Measurements from ENCODE around the gene OTUB1.

Gene OTUB1

DNA sequence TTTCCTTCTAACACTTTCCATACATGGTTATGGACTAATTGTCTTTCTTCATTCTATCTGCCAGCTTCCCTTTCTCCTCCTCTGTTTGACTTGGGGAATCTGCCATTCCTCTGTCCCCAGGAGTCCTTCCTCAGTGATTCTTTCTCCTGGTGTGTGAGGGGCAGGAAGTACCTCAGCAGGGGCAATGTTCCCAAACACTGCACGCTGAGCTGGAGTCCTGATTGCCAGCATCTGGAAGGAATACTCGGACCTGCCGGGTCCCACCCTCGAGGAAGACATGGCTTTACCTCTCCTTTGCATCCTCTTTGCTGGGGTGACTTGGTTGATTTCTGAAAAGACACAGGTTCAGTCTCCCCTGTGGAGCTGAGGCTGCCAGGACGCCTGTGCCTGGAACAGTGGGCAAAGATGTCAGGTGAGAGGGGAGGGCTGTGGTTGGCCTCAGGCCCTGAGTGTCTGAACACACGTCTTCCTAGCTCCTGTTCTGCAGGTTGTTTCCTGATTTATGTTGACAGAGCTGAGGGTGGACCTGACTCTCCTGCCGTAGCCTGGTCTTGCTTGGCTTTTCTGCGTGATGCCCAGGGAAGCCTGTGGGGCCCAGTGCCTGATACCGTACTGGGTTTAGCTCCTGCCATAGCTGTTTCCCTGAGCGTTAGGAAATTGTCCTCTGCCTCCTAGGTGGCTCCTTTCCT, 7.5 kb upstream of the OTUB1 start:
- DNase-seq (ENCODE audit: low read depth) = no peak

DNA sequence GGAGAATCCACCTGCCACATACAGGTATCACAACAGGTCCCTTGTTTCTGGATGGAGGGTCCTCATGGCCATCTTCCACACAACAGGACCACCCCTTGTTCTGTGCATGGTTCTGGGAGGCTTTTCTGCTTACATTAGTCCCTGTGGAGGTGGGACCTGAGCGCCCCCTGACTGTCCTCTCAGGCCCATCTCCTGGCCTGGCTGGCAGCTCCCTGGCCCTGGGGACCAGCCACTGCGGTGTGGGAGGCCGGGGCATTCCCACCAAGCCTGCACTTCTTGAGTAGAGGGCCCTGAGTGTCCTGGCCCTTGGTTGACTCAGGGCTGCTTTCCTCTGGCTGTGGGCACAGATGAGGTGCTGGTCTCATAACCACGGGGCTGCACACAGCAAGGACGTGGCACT, 6.8 kb upstream of the OTUB1 start:
- DNase-seq (ENCODE audit: low read depth) = no peak

DNA sequence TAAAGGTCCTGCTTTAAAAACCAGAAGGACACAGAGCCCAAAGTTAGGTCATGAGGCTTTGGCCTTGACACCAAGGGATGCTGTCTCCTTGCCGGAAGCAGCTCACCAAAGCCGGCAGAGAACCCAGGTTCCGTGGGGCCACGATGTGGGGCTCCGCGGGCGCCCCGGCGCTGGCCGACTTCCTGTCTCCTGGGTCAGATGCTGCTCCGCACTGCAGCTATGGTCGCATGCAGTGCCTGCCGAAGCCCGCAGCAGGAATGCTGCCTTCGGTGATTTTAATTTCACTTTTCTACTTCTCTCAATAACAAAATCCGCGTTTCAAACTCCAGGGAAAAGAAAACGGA, 454 bp upstream of the OTUB1 start:
- DNase-seq (ENCODE audit: low read depth) = peak; percentile 42

DNA sequence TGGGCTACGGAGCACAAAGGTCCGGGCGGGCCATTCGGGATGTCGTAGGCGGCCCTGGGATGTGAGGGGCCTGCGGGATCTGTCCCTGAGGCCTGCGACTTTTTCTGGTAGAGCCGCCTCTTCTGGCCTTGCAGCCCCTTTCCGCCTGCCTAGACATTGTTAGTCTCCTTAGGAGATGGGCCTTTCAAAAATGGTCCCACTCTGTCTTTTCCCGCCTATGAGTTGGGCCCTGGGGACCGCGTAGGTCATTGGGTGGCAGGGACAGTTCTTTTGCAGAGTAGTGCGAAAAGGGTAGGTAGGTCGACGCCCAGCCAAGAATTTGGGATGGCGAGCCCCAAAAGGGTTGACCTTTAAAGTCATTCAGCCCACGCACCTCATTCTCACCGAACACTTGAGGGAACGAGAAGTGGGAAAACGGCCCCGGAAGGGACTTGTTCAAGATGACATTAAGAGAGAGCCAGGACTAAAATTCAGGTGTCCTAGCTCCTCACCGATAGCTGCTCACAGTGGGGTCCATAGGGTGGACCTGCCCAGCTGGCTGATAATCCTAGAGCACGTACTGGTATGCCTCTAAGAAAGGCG, 785 bp downstream of the OTUB1 start:
- no peak for DNase-seq (ENCODE audit: low read depth)

DNA sequence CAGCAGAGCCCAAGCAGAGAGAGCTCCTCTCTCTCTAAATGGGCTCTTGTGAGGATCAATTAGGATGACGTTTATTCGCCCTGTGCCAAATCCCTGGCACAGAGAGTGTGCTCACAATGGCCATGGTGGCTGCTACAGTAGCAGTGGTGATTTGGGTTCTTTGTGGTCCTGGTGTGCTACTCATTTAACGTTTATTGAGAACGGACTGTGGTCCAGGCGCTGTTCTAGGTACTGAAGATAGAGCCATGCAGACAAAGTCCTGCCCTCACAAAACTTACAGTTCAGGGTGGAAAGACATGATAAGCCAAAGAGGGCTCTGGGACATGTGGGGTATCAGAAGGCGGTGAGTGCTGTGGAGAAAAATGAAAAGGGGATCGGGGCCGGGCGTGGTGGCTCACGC, 5.3 kb downstream of the OTUB1 start:
- DNase-seq (ENCODE audit: low read depth) = no peak

DNA sequence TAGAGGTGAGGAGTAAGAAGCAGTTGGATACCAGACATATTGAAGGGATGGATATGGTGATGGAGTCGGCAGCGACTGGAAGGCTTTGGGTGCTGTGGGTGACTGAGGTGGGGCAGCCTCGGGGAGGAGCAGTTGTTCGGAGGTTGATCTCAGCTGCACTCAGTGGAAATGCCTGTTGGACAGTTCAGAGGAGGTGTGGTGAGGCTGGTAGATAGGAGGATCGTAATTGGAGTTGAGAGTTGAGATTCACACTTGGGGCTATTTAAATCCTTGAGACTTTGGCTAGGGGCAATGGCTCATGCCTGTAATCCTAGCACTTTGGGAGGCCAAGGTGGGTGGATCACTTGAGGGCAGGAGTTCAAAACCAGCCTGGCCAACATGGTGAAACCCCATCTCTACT, 6.9 kb downstream of the OTUB1 start:
- no peak for DNase-seq (ENCODE audit: low read depth)

DNA sequence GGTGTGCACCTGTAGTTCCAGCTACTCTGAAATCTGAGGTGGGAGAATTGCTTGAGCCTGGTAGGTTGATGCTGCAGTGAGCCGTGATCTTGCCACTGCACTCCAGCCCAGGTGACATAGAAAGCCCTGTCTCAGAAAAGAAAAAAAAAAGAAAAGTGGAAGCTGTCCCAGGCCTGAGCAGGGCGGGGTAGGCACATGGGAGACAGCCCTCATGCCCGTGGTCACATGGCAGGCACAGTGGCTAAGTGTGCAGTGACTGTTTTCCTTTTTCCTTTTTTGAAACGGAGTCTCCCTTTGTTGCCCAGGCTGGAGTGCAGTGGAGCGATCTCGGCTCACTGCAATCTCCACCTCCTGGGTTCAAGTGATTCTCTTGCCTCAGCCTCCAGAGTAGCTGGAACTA, 7.8 kb downstream of the OTUB1 start:
- no peak for DNase-seq (ENCODE audit: low read depth)

DNA sequence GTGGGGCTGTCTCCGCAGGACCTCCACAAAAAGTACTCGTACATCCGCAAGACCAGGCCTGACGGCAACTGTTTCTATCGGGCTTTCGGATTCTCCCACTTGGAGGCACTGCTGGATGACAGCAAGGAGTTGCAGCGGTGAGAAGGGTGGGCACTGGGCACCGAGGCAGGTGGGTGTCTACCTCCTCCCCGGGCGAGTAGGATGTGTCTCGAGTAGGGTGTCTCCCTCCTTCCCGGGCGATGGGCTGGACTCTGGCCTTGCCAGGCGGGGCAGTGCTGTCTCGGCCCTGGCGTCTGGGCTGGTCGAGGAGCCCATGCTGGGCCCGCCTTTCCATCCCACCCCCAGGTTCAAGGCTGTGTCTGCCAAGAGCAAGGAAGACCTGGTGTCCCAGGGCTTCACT, 10.3 kb downstream of the OTUB1 start:
- no peak for DNase-seq (ENCODE audit: low read depth)

DNA sequence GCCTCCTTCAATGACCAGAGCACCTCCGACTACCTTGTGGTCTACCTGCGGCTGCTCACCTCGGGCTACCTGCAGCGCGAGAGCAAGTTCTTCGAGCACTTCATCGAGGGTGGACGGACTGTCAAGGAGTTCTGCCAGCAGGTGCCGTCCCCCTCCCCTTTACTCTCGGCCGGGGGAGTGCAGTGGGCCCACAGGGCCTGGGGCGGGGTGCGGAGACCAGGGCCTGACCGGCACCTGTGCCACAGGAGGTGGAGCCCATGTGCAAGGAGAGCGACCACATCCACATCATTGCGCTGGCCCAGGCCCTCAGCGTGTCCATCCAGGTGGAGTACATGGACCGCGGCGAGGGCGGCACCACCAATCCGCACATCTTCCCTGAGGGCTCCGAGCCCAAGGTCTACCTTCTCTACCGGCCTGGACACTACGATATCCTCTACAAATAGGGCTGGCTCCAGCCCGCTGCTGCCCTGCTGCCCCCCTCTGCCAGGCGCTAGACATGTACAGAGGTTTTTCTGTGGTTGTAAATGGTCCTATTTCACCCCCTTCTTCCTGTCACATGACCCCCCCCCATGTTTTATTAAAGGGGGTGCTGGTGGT, 11.0 kb downstream of the OTUB1 start:
- no peak for DNase-seq (ENCODE audit: low read depth)

DNA sequence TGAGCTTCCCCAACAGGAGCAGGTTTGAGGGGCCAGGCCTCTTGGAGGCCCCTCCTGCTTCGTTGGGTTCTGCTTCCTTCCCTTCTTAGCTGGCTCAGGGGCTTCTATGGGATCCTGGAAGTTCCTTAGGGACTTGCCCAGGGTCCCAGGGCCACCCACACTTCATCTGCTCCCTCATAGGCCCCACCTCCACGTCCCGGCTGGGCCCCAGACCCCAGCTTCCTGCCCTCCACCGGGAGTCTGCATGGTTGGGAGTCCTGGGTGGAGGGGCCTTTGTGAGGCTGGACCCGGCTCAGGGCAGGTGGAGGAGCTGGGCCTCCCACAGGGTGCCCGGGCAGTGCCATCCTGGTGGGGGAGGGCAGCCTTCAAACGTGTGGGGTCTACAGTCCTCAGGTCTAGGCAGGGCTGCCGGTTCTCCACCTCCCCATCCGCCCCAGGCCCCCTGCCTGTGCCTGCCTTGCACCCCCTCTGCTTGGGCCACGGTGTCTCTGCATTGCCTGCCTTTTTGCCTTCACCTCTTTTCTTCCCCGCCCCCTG, 11.6 kb downstream of the OTUB1 start:
- no peak for DNase-seq (ENCODE audit: low read depth)

DNA sequence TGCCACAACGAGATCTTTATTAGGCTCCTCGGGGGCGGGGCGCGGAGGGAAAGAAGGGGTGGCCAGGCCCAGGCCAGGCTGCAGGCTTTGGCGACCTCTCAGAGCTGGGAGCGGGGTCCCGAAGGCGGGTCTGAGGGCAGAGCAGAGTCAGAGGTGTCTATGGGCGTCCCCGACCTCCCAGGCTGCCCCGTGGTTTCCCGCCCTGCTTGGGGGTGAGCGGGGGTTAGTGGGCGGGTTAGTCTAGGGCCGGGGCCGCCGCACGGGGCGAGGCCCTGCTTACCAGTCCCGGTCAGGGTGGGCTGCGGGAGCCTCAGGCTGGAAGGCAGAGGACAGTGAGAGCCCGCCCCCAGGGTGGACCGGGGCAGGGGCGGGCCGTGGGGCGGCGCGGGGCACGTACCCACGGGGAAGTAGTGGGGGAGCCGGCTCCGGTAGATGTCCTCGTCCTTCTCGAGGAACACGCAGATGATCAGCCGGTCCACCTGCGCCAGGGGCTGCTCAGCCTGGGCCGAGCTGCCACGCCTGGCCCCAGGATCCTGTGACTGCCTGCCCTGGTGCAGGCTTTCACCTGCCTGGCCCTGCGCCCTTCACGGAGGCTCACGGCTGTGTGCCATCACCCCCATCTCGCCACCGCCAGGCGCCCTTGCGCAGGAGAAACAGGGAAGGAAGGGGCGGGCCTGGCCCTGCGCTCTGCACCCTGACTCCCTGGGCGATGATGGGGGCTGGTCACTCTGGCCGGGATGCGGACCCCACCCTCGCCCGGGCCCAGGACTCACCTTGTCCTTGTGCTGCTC, 12.5 kb downstream of the OTUB1 start:
- DNase-seq (ENCODE audit: low read depth) = no peak

DNA sequence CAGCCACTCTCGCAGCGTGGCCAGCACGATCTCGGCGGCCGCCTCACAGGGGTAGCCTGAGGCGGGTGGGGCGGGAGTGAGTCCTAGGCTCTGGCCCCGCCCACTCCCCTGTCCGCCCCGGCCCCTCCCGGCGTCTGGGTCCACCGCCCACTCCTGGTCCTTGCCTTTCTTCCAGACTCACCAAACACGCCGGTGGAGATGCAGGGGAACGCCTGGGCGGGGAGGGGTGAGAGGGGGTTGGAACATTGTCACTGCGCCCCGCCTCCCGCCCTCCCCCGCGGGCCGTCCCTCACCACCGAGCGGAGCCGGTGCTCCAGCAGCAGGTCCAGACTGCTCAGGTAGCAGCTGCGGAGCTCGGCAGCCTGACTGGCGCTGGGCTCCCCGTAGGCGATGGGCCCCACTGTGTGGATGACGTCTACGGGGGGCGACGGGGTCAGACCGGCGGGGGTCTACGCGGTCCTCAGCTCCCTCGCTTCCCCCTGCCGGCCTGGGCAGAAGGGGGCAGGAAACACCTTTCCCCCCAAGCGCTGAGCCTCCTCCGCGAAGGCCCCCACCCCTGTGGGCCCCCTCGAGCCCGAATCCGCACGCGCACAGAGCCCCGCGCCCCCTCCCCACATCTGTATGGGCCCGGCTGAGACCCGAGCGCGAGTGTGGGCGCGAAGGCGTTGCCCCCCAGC, 13.2 kb downstream of the OTUB1 start:
- DNase-seq (ENCODE audit: low read depth) = peak; percentile 42

DNA sequence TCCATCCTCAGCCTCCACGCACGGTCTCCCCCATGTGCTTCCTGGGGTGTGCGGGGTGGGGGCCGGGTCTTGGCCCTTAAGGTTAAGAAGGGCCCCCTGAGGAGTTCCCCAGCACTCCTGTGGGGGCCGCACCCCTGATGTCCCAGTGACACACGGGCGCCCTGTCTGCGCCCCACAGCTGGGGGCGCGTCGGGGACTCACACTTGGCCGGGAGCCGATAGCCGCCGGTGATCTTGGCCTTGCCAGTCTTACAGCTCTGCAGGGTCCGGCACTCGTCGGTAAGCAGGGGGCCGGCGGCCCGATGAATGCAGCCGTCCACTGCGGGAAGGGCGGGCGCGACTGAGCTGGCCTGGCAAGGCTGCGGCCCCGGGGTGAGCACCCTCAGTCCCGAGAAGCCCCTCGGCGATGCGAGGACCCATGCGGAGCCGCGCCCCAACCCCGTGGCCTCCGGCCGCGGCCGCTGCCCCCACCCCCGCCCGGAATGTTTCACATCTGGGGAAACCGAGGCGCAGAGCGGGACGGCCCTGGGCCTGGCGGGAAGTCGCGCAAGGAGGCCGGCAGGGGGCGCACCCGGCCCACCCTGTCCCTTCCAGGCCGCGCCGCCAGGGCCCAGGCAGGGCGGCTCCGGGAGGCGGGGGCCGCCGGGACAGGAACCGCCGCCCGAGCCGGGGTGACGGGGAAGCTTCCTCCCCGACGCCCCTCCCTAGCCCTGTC, 13.9 kb downstream of the OTUB1 start:
- peak; percentile 56 for DNase-seq (ENCODE audit: low read depth)

DNA sequence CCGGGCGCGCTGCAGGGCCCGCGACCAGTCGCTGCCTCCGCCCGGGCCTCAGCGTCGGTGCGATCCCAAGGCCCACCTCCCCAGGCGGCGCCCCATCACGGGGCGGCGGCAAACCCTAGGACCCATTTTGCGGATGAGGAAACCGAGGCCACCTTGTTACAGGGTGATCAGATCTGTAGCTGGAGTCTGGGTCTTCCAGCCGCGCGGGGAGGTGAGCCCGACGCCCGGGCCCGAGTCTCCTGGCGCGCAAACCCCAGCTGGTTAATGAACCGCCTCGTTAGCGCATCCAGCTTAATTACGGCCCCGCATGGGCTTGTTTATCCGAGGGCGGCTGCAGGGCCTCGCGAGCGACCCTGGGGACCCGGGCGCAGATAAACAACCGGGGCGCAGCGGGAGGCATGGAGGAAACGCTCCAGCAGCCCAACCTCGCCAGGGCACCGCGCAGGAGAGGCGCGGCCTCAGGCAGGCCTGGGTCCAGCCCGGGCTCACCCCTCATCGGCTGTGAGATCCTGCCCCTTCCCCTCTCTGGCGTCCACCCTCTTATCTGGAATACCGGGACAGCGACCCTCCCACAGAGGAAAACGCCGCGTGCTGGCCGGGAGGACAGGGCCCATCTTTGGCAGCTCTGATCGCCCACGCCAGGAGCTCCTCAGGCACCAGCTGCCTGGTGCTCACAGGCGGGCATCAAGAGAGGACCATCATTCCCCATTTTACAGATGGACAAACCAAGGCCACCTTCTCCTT, 14.7 kb downstream of the OTUB1 start:
- no peak for DNase-seq (ENCODE audit: low read depth)

DNA sequence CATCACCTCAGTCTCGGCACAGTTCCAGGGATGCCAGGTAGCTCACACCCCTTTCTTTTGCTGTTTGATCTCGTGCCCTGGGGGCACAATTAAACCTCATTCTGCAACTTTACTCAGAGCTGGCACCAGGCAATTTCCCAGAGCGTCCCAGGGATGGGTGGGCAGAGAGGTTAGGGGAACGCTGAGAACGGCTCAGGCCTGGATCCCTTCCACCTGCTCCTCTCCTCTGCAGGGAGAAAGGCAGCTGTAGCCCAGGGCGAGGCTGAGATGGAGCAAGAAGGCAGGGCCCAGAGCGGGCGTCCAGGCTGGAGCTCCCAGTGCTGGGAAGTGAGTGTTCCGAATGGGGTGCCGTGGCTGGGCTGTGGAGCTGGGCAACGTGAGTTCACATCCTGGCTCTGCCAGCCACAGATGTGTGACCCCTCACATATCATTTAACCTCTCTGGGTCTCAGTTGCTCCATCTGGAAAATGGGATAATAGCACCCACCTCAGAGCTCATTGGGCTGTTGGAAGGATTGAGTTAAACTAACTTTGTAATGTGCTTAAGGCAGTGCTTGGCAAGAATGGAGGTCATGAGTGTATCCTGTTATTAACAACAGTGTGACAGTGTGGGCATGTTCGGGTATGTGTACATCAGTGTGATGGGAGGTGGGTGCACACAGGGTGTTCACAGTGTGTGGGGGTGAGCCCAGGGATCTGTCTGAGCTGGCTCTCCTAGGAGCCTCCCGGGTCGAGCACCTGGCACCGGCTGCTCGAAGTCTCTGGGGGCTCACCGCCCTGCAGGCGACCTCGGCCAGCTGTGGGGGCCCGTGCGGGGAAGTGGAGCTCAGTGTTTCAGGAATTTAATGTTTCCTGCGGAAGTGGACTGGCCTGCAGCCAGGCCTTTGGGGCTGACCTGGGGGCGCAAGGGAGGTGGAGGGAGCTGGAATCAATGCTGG, 15.5 kb downstream of the OTUB1 start:
- DNase-seq (ENCODE audit: low read depth) = no peak

DNA sequence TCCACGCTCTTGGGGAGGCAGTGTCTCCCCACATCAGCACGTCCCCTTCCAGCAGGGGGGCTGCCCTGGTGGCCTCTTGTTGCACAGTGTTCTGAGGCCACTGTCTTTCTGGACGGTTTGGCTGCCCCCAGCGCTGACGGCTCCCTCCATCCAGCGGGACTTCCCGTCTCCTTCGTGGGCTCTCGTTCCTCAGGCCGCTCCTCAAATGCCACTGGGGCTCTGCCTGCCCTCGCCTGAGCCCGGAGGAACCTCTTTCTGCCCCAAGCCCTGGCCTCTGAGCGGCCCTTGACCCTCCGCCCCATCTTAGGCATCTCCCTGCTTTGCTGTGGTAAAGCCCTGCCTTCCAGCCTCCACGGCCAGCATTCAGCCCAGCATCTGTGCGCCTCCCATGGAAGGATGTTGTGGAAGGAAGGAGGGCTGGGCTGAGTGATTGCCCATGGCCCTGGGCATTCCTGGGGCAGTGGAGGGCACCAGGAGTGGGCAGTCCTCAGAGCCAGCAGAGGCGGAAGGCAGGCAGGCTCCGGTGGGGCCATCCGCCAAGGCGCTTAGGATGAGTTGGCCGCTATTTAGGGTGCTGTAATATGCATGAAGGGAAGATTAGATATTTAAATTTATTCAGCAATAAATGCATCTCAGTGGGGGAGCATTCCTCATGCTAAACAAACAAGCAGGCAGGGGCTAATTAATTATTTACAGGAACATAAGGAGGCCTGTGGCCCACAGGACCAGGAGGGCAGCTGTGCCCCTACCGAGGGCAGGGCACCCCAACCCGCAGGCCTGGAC, 17.8 kb downstream of the OTUB1 start:
- no peak for DNase-seq (ENCODE audit: low read depth)

DNA sequence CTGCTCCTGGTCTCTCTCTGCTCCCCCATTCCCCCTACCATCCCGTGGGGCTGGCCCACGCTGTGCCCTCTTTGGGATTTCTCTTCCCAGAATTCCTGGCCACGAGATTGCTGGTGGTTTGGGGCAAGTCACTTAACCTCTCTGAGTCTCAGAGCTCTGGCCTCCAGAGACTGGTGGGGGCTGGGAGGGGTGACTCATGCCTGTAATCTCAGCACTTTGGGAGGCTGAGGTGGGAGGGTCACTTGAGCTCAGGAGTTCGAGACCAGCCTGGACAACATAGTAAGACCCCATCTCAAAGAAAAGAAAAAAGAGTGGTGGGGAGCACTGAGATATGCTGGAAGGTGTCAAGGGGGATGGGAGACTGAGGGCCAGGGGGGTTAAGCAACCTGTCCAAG, 18.3 kb downstream of the OTUB1 start:
- DNase-seq (ENCODE audit: low read depth) = no peak

DNA sequence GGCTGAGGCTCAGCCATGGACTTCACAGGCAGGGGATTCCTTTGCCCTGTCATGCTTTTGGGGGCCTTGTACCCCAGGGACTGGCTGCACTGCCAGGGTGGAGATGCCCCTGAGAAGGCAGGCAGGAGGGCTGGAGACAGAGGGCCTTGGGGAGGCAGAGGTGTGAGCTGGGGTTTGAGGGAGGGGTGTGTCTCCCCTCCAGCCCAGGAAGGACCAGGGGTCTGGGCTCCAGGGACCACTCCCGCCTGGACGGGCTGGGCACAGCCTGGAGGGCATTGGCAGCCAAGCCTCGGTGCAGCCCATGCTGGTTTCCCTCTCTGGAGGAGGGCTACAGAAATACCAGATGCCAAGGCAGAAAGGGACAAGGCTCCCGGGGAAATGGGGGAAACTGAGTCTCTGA, 19.5 kb downstream of the OTUB1 start:
- no peak for DNase-seq (ENCODE audit: low read depth)

DNA sequence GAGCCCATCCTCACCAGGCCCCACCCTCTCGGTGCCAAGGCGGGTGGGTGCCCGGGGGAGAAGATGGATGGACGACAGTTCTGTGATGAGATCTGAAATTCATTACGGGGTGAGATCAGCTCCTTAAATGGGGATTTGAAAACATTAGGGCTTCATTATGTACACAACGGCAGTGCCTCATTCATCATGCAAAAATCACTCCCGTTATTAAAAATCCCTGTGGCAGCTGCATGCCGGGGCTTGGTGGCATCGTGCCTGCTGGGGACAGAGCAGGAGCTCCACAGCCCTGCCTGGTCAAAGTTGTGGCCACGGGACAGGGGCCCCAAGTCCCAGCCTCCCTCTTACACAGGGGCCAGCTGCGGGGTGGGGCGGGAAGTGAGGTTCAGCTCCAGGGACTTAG, 20.2 kb downstream of the OTUB1 start:
- no peak for DNase-seq (ENCODE audit: low read depth)

Data from activated gamma-delta T cell treated with anti-CD3 and anti-CD28 coated beads, Interleukin-2, amount 50 U/mL, for 16 hours (primary cell).